Stimulated activated CD8-positive, alpha-beta memory T cell treated with anti-CD3 and anti-CD28 coated beads, Interleukin-2, amount 100 ng/mL, for 1 hour (primary cell): ENCODE data around the gene GNG7.
"Not testable (repeated sequence)": the region's sequence is repeated elsewhere in the genome, so short reads cannot be mapped to it uniquely, and the experiment has no call there.

Experiments
- DNase-seq, 2 donors: peaks; one replicate each; pipeline ENCODE4 v3.0.0-alpha.2; 2020; ENCODE audit warnings: low read depth in 2 of 2

Gene GNG7

GRCh38 chr19:2464389-2464788 is 238.1 kb downstream of the GNG7 start:
- DNase-seq: no peak

- DNase-seq: not testable (repeated sequence)
Measured at GRCh38 chr19:2463694-2464093, 238.8 kb downstream of the GNG7 start.

- DNase-seq: no peak
Measured at GRCh38 chr19:2462635-2463421, 239.7 kb downstream of the GNG7 start.

- peak in 1 of 2 donors; percentile 30 for DNase-seq
Measured at GRCh38 chr19:2461751-2462634, 240.5 kb downstream of the GNG7 start.
